IgD-negative memory B cell (primary cell): Measurements from ENCODE around the gene FOXP2. TPM values are rescaled to one million over a fixed set of nuclear protein-coding genes. Genes with fewer than 3 reads are reported as not detected.

Experiments
- H3K27ac Mint-ChIP-seq, 3 donors: one replicate each; pipeline ENCODE4 v1.8.0; 2020 to 2022; ENCODE audit warnings: mild to moderate bottlenecking in 3 of 3, mixed read lengths in 3 of 3, moderate library complexity in 1 of 3
- H3K27me3 Mint-ChIP-seq: one replicate; pipeline ENCODE4 v1.8.0; 2021; ENCODE audit warnings: mixed read lengths
- H3K36me3 Mint-ChIP-seq: one replicate; pipeline ENCODE4 v1.8.0; 2020; ENCODE audit warnings: mild to moderate bottlenecking, mixed read lengths
- H3K4me1 Mint-ChIP-seq, 3 donors: one replicate each; pipeline ENCODE4 v1.8.0; 2020 to 2022; ENCODE audit warnings: mixed read lengths in 3 of 3, mild to moderate bottlenecking in 1 of 3
- H3K4me3 Mint-ChIP-seq, 4 donors: one replicate each; pipeline ENCODE4 v1.8.0; 2020 to 2022; ENCODE audit warnings: mild to moderate bottlenecking in 4 of 4, mixed read lengths in 4 of 4, moderate library complexity in 3 of 4
- H3K9me3 Mint-ChIP-seq, 3 donors: one replicate each; pipeline ENCODE4 v1.8.0; 2020 to 2021; ENCODE audit warnings: mixed read lengths in 3 of 3, mild to moderate bottlenecking in 1 of 3
- polyA plus RNA-seq: library from polyadenylated mRNA; unstranded; fragments of 300-500 nt; fragmentation: Illumina TruSeq; gene quantifications from one replicate; pipeline ENCODE4 v1.2.3, GENCODE V29; 2021

The FOXP2 gene
- polyA plus RNA-seq, 1 donor from 2014 or later = not detected

DNA sequence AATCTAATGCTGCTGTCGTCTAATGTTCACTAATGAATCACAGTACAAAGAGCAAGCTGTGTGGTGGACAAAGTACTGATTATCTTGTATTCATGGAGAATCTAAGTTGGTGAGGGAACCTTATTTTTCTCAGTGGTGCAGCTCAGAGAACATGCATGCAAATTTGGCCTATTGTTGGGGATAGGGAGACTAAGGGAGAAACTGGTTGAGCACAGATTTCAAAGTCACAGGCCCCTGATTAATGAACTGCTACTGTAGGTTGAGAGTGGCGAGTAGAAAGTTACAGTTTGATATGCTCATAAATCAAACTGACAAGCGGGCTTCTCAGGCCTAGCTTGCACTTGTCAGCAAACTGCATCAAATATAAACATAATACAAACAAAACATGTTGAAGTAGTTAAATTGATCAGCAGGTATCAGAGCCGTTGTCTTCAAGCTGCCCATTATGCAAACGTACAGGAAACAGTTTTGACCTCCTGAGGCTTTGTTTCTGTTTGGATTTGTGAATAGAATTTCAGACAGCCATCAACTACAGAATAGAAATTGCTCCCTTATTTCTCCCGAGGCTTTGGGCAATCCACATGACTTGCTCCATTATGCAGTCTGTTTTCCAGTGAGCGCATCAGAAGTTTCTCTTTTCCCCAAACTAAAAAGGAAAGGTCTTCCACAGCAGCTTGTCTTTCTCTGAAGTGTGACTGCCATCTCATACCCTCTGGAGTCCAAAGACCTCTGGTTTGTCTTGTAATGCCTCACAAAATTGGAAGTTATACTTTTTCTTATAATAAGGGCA is 215.8 kb downstream of the FOXP2 start:
- no peaks in the 10 kb centered on the region for H3K4me1 Mint-ChIP-seq
- H3K36me3 Mint-ChIP-seq = no peaks in the 10 kb centered on the region
- no peak overlapping the region for H3K4me3 Mint-ChIP-seq
- H3K27ac Mint-ChIP-seq = no peak overlapping the region
- no peaks in the 10 kb centered on the region for H3K9me3 Mint-ChIP-seq
- H3K27me3 Mint-ChIP-seq = no peaks in the 10 kb centered on the region

DNA sequence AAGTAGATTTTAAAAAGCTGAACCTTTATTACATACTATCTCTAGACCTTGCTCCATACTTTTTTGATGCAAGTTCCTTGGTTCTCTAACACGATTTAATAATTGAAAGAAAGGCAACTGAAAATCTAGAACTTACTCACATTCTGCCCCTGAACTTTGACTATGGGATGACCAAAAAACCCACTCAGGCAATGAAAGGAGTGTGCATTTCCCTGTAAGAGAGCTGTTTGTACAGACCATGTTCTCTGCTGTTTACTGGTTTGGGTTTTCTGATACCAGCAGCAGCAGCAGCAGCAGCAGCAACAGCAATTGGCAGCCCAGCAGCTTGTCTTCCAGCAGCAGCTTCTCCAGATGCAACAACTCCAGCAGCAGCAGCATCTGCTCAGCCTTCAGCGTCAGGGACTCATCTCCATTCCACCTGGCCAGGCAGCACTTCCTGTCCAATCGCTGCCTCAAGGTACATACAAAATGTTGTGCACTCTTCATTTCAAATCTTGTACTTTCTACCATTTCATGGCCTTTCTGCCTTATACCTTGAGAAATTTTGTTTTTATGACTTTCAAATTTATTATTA is 216.7 kb downstream of the FOXP2 start:
- no peaks in the 10 kb centered on the region for H3K27me3 Mint-ChIP-seq
- no peaks in the 10 kb centered on the region for H3K4me1 Mint-ChIP-seq
- H3K4me3 Mint-ChIP-seq = no peak overlapping the region
- no peak overlapping the region for H3K27ac Mint-ChIP-seq
- no peaks in the 10 kb centered on the region for H3K36me3 Mint-ChIP-seq
- no peaks in the 10 kb centered on the region for H3K9me3 Mint-ChIP-seq

DNA sequence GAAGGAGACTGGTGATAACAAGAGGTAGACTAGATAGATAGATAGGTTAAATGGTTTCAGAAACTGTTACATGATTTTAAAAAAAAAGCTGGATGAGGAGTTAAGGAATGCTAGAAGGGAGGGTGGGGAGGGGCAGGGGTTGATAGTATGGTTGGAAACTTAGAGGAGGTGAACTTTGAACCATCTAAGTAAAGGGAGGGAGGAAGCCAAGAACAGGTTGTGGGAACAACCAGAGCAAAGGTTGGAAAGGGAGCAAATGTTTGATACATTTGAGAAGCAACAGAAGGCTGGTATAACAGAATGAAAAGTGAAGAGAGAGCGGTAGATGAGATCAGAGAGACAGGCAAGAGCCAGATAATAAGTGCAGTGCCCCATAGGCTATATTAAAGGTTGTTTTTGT is 224.8 kb downstream of the FOXP2 start:
- H3K27me3 Mint-ChIP-seq = no peaks in the 10 kb centered on the region
- H3K4me3 Mint-ChIP-seq = no peak overlapping the region
- no peaks in the 10 kb centered on the region for H3K9me3 Mint-ChIP-seq
- no peaks in the 10 kb centered on the region for H3K4me1 Mint-ChIP-seq
- no peaks in the 10 kb centered on the region for H3K36me3 Mint-ChIP-seq
- H3K27ac Mint-ChIP-seq = peak overlapping the region in 1 of 3 donors; percentile 41

DNA sequence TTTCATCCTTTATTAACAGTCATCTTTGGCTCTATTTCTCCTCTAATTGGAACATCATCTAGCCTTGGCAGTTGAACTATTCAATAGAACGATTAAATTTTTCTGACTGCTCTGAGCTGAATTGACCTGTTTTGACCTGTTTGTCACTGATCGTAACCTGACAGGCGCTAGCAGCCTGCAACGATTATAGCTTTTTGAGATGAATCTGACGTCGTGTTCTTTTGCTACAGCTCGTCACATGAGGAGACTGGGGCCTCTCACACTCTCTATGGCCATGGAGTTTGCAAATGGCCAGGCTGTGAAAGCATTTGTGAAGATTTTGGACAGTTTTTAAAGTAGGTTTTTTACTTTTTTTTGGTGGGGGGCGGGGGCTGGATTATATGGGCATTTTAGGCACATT is 229.8 kb downstream of the FOXP2 start:
- no peaks in the 10 kb centered on the region for H3K9me3 Mint-ChIP-seq
- H3K27ac Mint-ChIP-seq = no peak overlapping the region
- H3K4me1 Mint-ChIP-seq = no peaks in the 10 kb centered on the region
- H3K27me3 Mint-ChIP-seq = peaks cover 2% of the 10 kb centered on the region
- H3K36me3 Mint-ChIP-seq = no peaks in the 10 kb centered on the region
- no peak overlapping the region for H3K4me3 Mint-ChIP-seq

DNA sequence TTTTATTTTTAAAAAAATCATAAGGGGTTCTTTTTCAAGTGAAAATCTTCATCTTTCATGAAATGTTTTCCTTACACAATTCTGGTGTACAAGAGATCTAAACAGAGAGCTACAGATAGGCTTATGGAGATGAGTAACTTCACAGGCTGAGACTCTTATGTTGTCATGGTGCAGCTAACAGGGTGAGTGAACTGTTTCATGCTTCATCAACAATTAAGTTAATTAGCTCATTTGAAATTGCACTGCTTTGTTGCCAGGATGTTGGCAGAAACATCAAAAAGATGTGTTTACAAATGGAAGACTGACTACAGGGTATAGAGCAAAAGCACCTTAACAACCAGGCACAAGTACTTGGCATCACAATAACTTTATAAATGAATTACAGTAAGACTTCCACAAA is 230.8 kb downstream of the FOXP2 start:
- no peaks in the 10 kb centered on the region for H3K36me3 Mint-ChIP-seq
- no peaks in the 10 kb centered on the region for H3K4me1 Mint-ChIP-seq
- H3K9me3 Mint-ChIP-seq = no peaks in the 10 kb centered on the region
- no peak overlapping the region for H3K4me3 Mint-ChIP-seq
- H3K27me3 Mint-ChIP-seq = peaks cover 2% of the 10 kb centered on the region
- no peak overlapping the region for H3K27ac Mint-ChIP-seq

DNA sequence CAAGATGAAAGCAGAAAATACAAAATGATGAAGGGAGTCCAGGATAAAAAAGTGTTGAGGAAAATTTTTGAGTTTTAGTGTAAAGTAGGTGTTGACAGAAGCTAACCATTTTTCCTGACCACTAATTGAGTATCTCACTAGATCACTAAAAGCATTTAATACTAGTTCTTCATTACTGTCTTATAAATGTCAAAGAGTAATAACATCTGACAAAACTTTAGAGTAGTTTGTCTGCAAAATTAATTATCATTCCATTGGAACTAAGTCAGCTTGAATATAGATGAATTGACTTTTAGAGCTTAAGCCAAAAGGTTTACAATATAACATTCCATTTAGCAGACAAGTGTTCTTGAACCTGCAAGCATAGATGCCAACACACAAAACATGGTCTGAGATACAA is 232.9 kb downstream of the FOXP2 start:
- Mint-ChIP-seq H3K4me3 (no peak overlapping the region), H3K36me3 (no peaks in the 10 kb centered on the region), H3K27ac (no peak overlapping the region), H3K9me3 (no peaks in the 10 kb centered on the region), H3K27me3 (peaks cover 2% of the 10 kb centered on the region), H3K4me1 (no peaks in the 10 kb centered on the region)

DNA sequence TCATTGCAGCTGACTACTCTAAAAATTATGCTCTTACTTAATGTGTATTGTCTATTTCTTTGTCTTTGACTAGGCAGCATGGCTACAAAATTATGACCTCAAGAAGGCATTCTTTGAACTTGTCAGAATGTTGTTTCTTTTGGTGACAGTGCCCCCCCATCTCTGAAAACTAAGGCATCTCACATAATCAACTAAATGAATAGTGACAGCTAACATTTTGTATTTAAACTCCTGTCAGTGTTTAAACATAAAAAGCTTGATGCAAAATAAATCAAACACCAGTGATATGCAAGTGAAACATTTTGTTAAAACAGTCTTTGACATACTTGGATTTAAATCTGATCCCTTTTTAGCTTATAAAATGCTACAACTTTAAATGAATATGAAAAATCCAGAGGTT is 233.5 kb downstream of the FOXP2 start:
- Mint-ChIP-seq H3K4me1 (no peaks in the 10 kb centered on the region), H3K4me3 (no peak overlapping the region), H3K36me3 (no peaks in the 10 kb centered on the region), H3K27ac (no peak overlapping the region), H3K9me3 (no peaks in the 10 kb centered on the region), H3K27me3 (peaks cover 2% of the 10 kb centered on the region)

DNA sequence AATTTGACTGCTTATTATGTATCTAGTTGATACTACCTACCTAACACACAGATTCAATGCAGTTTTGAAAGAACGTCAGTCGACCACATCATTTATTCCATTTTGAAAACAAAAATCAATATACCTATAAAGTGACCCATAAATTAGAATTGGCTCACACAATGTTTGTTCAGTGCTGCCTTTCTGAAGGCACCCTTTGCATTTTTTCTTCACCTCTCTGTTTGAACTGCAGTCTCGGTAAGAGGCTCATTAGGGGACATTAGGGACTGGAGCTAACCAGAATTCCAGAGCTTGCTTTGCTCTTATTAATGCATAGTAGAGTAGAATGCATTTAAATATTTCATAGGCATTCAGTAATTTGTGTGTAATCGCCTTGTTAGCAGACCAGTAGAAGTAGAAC is 234.1 kb downstream of the FOXP2 start:
- no peaks in the 10 kb centered on the region for H3K36me3 Mint-ChIP-seq
- no peak overlapping the region for H3K27ac Mint-ChIP-seq
- no peaks in the 10 kb centered on the region for H3K4me1 Mint-ChIP-seq
- no peaks in the 10 kb centered on the region for H3K9me3 Mint-ChIP-seq
- peaks cover 2% of the 10 kb centered on the region for H3K27me3 Mint-ChIP-seq
- no peak overlapping the region for H3K4me3 Mint-ChIP-seq

DNA sequence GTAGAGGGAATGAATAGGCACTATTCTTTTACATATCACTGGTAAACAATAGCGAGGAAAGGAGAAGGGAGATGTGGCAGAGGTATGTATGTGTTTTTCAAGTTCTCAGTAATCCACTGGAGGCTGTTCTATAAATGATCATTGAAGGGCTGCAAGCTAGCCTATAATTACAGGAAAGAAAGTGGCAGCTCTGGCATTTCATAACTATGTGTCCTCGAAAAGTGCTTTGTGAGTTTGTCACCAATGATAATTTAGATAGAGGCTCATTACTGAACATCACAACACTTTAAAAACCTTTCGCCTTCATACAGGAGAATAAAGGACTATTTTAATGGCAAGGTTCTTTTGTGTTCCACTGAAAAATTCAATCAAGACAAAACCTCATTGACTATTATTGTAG is 235.1 kb downstream of the FOXP2 start:
- H3K9me3 Mint-ChIP-seq = no peaks in the 10 kb centered on the region
- peaks cover 2% of the 10 kb centered on the region for H3K27me3 Mint-ChIP-seq
- no peak overlapping the region for H3K4me3 Mint-ChIP-seq
- H3K36me3 Mint-ChIP-seq = no peaks in the 10 kb centered on the region
- no peak overlapping the region for H3K27ac Mint-ChIP-seq
- H3K4me1 Mint-ChIP-seq = no peaks in the 10 kb centered on the region

DNA sequence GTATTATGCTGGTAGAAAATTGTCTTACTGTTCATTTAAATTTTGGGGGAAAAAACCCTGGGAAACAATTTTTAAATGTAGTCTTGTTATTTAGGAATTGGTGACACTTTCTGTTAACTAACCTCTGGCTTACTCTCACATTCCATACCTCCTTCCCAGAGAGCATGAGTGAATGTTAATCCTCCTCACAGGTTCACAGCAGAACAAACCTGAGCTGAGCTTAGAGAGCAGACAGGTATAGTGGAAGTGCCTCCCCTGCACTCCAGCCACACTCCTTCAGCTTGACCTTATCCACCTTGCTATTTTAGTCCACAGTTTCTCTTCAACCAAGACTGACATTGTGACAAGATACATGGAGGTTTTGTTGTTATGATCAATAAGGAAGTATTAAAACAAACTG is 235.9 kb downstream of the FOXP2 start:
- Mint-ChIP-seq H3K27me3 (peaks cover 2% of the 10 kb centered on the region), H3K4me1 (no peaks in the 10 kb centered on the region), H3K27ac (no peak overlapping the region), H3K9me3 (no peaks in the 10 kb centered on the region), H3K4me3 (no peak overlapping the region), H3K36me3 (no peaks in the 10 kb centered on the region)

DNA sequence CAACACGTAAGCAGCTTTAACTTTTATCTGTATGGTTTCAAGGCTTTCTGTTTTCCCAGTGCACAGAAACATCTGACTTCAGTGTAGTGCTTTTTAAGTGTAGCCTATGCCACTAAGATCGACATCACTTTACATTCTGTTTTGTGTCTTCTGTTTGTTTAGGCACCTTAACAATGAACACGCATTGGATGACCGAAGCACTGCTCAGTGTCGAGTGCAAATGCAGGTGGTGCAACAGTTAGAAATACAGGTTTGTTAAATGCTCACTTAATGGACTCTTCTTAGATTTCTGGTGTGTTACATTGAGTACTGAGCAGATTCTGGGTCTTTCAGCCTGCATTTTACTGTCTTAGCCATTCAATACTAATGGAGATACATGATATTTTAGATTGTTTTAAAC is 237.4 kb downstream of the FOXP2 start:
- Mint-ChIP-seq H3K27me3 (peaks cover 2% of the 10 kb centered on the region), H3K4me1 (no peaks in the 10 kb centered on the region), H3K36me3 (no peaks in the 10 kb centered on the region), H3K9me3 (no peaks in the 10 kb centered on the region), H3K27ac (no peak overlapping the region), H3K4me3 (no peak overlapping the region)

DNA sequence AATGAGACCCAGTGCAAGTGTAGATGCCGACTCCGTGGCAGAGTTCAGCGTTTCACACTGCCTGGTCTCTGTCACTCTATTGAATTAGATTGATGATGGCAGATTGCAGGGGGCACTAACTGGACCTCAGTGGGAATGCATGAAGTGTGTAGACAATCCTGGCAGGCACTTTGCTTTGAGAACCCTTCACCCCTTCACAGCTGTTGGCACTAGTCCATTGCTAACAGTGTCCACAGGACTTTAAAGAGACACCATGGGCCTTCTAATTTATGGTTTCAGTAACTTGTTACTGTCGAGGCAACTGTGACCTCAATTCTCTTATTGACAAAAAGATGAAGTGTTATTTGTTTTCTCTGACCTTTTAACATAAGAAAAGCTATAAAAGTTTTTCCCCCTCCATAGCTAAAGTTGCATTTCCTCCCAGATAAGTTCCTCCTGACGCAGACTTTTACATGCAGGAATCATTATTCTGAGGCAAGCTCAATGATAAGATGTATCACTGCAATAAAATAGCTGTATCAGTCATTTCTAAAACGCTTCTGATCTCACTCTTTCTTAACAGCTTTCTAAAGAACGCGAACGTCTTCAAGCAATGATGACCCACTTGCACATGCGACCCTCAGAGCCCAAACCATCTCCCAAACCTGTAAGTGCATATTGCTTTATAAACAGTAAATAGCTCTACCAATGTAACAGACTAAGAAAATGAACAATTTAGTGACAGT is 238.9 kb downstream of the FOXP2 start:
- H3K4me3 Mint-ChIP-seq = no peak overlapping the region
- peaks cover under 1% of the 10 kb centered on the region for H3K27me3 Mint-ChIP-seq
- no peaks in the 10 kb centered on the region for H3K9me3 Mint-ChIP-seq
- H3K27ac Mint-ChIP-seq = no peak overlapping the region
- H3K4me1 Mint-ChIP-seq = no peaks in the 10 kb centered on the region
- no peaks in the 10 kb centered on the region for H3K36me3 Mint-ChIP-seq

DNA sequence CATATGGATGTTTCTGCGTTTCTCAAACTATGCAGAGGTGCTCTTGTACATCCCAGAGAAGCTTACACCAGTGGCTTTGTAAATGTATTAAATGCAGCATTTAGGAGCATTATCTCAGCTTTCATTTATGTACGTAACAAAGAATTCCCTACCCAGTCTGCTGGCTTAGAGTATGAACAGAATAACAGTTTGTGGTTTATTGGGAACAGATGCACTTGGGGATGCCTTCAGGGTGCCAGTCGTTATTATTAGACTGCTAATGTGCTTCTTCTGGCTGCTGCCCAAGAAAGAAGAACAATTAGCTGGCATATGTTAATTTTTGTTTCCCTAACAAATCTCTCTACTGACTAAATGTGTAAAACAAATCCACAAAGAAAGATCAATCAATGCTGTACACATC is 241.9 kb downstream of the FOXP2 start:
- H3K27me3 Mint-ChIP-seq = no peaks in the 10 kb centered on the region
- H3K36me3 Mint-ChIP-seq = no peaks in the 10 kb centered on the region
- no peak overlapping the region for H3K4me3 Mint-ChIP-seq
- no peaks in the 10 kb centered on the region for H3K4me1 Mint-ChIP-seq
- no peaks in the 10 kb centered on the region for H3K9me3 Mint-ChIP-seq
- H3K27ac Mint-ChIP-seq = no peak overlapping the region

DNA sequence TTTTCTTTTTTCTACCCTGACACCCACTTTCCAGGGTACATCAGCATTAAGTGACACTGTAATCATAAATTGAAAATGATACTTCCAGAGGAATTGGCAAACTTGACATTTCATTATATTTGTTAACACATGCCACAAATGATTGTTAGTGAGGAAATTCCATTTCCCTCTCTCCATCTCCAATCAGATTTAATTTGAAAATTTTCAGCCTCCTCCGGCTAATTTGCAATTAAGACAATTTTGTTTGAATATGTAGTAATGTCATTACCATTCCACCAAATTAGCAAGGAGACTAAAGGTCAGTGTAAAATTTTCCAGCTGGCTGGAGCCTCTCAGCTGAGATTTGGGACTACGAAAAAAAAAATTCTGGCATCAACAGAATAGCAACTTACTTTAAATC is 242.7 kb downstream of the FOXP2 start:
- Mint-ChIP-seq H3K4me1 (peaks cover 0 to 2% (median 0%) of the 10 kb centered on the region in 3 donors), H3K4me3 (no peak overlapping the region), H3K9me3 (no peaks in the 10 kb centered on the region), H3K36me3 (no peaks in the 10 kb centered on the region), H3K27ac (no peak overlapping the region), H3K27me3 (no peaks in the 10 kb centered on the region)

DNA sequence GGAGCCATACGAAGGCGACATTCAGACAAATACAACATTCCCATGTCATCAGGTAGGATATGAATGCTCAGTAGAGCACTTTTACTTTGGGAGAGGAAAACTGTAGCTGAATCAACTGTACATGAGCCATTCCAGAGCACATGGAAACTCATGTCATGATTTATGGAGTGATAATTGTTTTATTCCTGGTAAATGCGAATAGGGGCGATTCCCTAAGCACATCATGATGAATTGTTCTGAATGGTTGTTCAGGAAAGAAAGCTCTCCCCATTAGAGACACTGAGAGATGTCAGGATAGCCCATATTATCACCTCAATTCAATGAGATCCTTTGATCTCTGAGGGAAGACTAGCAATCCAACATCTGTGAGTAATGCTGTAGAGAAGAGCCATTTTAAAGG is 243.6 kb downstream of the FOXP2 start:
- Mint-ChIP-seq H3K9me3 (no peaks in the 10 kb centered on the region), H3K36me3 (no peaks in the 10 kb centered on the region), H3K4me1 (peaks cover 0 to 2% (median 0%) of the 10 kb centered on the region in 3 donors), H3K4me3 (no peak overlapping the region), H3K27me3 (no peaks in the 10 kb centered on the region), H3K27ac (no peak overlapping the region)
